GM19193 (cell line): Measurements from ENCODE around the gene ALKBH5.

Experiments
- POLR2A ChIP-seq: IDR thresholded peaks from 4 replicates; pipeline ENCODE4 v1.6.1; 2011; ENCODE audit not compliant: insufficient read depth, insufficient read length; ENCODE audit errors: extremely low read depth

Gene ALKBH5

GRCh38 chr17:18234853-18235380 is 51.3 kb downstream of the ALKBH5 start:
- no peak for TF ChIP-seq POLR2A

- no peak for TF ChIP-seq POLR2A
Measured at GRCh38 chr17:18235743-18236256, 52.2 kb downstream of the ALKBH5 start.

- TF ChIP-seq POLR2A: no peak
Measured at GRCh38 chr17:18236494-18236893, 52.9 kb downstream of the ALKBH5 start.

- TF ChIP-seq POLR2A: no peak
Measured at GRCh38 chr17:18237461-18237860, 53.8 kb downstream of the ALKBH5 start.

- no peak for TF ChIP-seq POLR2A
Measured at GRCh38 chr17:18238299-18238698, 54.7 kb downstream of the ALKBH5 start.

- TF ChIP-seq POLR2A: no peak
Measured at GRCh38 chr17:18240449-18240848, 56.8 kb downstream of the ALKBH5 start.

- TF ChIP-seq POLR2A: no peak
Measured at GRCh38 chr17:18241229-18241871, 57.7 kb downstream of the ALKBH5 start.

- no peak for TF ChIP-seq POLR2A
Measured at GRCh38 chr17:18245038-18245776, 61.6 kb downstream of the ALKBH5 start.

- no peak for TF ChIP-seq POLR2A
Measured at GRCh38 chr17:18246109-18246725, 62.6 kb downstream of the ALKBH5 start.

- no peak for TF ChIP-seq POLR2A
Measured at GRCh38 chr17:18246880-18247612, 63.4 kb downstream of the ALKBH5 start.

GRCh38 chr17:18247613-18248001 is 64.0 kb downstream of the ALKBH5 start:
- no peak for TF ChIP-seq POLR2A

- TF ChIP-seq POLR2A: no peak
Measured at GRCh38 chr17:18248300-18248731, 64.7 kb downstream of the ALKBH5 start.

GRCh38 chr17:18248811-18249210 is 65.2 kb downstream of the ALKBH5 start:
- no peak for TF ChIP-seq POLR2A

- TF ChIP-seq POLR2A: no peak
Measured at GRCh38 chr17:18250259-18250658, 66.6 kb downstream of the ALKBH5 start.

GRCh38 chr17:18250708-18251107 is 67.1 kb downstream of the ALKBH5 start:
- no peak for TF ChIP-seq POLR2A
